ENCODE data around the gene DDX10.

Gene DDX10

DNA sequence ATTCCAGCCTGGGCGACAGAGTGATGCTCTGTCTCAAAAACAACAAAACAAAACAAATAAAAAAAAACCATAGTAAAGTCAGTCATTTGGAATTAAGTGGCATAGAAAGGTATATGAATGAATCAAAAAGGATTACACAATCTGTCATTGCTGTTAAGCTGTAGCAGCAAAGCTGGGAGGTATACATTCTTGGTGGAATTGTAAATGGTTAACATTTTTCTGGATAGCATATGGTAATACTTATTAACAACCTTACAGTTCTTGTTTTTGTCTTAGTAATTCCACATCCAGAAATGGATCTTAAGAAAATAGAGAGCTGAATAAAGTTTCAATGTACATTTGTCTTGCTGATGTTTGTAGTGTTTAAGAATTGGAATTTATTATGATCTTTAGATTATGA is 30.0 kb downstream of the DDX10 start:
- TF ChIP-seq, protein P1, sequence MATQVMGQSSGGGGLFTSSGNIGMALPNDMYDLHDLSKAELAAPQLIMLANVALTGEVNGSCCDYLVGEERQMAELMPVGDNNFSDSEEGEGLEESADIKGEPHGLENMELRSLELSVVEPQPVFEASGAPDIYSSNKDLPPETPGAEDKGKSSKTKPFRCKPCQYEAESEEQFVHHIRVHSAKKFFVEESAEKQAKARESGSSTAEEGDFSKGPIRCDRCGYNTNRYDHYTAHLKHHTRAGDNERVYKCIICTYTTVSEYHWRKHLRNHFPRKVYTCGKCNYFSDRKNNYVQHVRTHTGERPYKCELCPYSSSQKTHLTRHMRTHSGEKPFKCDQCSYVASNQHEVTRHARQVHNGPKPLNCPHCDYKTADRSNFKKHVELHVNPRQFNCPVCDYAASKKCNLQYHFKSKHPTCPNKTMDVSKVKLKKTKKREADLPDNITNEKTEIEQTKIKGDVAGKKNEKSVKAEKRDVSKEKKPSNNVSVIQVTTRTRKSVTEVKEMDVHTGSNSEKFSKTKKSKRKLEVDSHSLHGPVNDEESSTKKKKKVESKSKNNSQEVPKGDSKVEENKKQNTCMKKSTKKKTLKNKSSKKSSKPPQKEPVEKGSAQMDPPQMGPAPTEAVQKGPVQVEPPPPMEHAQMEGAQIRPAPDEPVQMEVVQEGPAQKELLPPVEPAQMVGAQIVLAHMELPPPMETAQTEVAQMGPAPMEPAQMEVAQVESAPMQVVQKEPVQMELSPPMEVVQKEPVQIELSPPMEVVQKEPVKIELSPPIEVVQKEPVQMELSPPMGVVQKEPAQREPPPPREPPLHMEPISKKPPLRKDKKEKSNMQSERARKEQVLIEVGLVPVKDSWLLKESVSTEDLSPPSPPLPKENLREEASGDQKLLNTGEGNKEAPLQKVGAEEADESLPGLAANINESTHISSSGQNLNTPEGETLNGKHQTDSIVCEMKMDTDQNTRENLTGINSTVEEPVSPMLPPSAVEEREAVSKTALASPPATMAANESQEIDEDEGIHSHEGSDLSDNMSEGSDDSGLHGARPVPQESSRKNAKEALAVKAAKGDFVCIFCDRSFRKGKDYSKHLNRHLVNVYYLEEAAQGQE (IDR thresholded peaks at IDR 0.05; ENCODE audit: low read depth), result no peak
- TF ChIP-seq EGR1 (IDR thresholded peaks at IDR 0.05) (no peak), TAF1 (IDR thresholded peaks at IDR 0.05; ENCODE audit: low read depth) (no peak), ZBTB7A (IDR thresholded peaks at IDR 0.05; ENCODE audit: low read depth) (no peak), TCF12 (IDR thresholded peaks at IDR 0.05; ENCODE audit: low read depth) (no peak), NFIC (IDR thresholded peaks at IDR 0.05) (no peak), CEBPB (IDR thresholded peaks at IDR 0.05) (no peak), RAD21 (IDR thresholded peaks at IDR 0.05; ENCODE audit: low read depth) (no peak), TEAD4 (IDR thresholded peaks at IDR 0.05) (no peak), YY1 (IDR thresholded peaks at IDR 0.05; ENCODE audit: low read depth) (no peak), CREB1 (IDR thresholded peaks at IDR 0.05; ENCODE audit: low read depth) (no peak), FOXM1 (IDR thresholded peaks at IDR 0.05; ENCODE audit: borderline replicate concordance, low read depth) (no peak), EP300 (IDR thresholded peaks at IDR 0.05; ENCODE audit: borderline replicate concordance) (no peak)
- TF ChIP-seq, protein P2, sequence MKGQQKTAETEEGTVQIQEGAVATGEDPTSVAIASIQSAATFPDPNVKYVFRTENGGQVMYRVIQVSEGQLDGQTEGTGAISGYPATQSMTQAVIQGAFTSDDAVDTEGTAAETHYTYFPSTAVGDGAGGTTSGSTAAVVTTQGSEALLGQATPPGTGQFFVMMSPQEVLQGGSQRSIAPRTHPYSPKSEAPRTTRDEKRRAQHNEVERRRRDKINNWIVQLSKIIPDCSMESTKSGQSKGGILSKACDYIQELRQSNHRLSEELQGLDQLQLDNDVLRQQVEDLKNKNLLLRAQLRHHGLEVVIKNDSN (IDR thresholded peaks at IDR 0.05), result no peak
- TF ChIP-seq, protein P3, sequence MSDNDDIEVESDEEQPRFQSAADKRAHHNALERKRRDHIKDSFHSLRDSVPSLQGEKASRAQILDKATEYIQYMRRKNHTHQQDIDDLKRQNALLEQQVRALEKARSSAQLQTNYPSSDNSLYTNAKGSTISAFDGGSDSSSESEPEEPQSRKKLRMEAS (IDR thresholded peaks at IDR 0.05), result no peak

DNA sequence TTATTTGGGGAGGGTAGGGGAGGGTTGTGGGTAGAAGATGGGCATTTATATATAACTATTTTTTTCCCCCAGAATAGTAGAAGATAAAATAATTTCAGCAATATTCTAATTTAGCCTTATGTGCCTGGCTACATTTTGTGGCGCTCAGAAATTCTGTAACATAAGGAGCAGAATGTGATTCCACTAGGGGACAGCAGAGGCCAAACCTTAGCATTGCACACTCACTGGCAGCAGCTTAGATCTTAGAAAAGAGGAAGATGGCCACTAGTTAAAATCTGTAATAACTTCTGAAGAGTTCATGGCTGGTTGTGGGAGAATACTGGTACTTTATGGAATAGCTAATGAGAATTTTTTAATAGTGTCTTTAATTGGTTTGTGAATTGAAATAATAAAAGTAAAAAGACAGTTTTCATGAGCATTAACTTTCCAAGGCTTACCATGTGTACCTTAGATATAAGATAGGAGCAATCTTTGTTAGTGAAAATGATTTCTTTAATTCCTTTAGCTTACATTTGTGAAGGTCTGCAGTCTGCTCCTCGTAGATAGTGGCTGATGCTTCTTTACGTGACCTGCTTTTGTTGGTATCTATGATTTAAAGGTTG is 33.1 kb downstream of the DDX10 start:
- peak; percentile 93 for TF ChIP-seq RAD21 (IDR thresholded peaks at IDR 0.05; ENCODE audit: low read depth)
- no peak for TF ChIP-seq ZBTB7A (IDR thresholded peaks at IDR 0.05; ENCODE audit: low read depth)

DNA sequence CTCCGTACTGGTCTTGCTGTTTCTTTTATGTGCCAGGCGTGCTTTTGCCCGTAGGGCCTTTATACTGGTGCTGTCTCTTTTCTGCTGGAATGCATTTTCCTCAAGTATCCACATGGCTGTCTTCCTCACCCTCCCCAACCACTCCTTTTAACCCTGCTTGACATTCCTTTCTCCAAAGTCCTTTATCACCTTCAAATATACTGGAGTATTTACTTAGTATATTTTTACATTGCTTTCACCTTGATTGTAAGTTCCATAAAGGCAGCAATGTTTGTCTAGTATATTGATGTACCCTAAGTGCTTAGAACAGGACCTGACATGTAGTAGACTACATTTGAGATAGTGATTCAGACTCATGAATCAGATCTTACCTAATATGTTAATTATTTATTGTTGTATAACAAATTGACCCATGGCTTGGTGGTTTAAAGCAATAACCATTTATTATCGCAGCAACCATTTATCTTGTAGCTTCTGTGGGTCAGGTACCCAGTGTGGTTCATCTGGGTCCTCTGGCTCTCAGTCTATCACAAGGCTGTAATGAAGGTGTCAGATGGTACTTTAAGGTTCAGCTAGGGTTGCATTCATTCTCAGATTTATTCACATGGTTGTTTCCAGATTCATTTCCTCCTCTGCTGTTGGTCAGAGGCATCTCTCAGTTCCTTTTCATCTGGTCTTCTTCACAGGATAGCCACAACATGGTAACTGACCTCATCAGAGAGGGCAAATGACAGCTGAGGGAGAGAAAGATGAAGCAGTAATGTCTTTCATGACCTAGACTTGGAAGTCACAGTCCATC is 34.2 kb downstream of the DDX10 start:
- TF ChIP-seq TEAD4 (IDR thresholded peaks at IDR 0.05) (no peak), CREB1 (IDR thresholded peaks at IDR 0.05; ENCODE audit: low read depth) (no peak), RAD21 (IDR thresholded peaks at IDR 0.05; ENCODE audit: low read depth) (no peak)

DNA sequence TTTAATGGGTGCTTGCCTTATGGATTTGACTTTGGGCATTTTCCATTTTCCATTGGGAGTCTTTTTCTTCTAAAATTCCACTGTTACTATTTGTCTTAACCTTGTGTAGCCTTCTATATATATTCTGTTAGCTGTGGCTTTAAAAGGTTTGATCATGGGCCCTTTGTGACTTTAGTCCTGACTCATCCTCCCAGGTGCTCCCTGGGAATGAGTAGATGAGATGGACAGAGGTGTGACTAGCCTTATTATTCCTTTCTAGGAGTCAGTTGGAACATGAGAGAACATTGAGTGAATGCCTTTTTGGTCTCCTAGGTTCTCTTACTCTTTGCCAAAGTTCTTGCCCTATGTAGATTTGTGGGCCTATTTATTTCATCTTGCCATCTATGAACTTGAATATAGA is 39.0 kb downstream of the DDX10 start:
- TF ChIP-seq, protein P1 (IDR thresholded peaks at IDR 0.05; ENCODE audit: low read depth), result no peak
- TF ChIP-seq NFIC (IDR thresholded peaks at IDR 0.05) (no peak), YY1 (IDR thresholded peaks at IDR 0.05; ENCODE audit: low read depth) (no peak), TEAD4 (IDR thresholded peaks at IDR 0.05) (no peak), ZBTB7A (IDR thresholded peaks at IDR 0.05; ENCODE audit: low read depth) (no peak), TCF12 (IDR thresholded peaks at IDR 0.05; ENCODE audit: low read depth) (no peak), TAF1 (IDR thresholded peaks at IDR 0.05; ENCODE audit: low read depth) (no peak), EP300 (IDR thresholded peaks at IDR 0.05; ENCODE audit: borderline replicate concordance) (no peak), CEBPB (IDR thresholded peaks at IDR 0.05) (no peak), RAD21 (IDR thresholded peaks at IDR 0.05; ENCODE audit: low read depth) (no peak), FOXM1 (IDR thresholded peaks at IDR 0.05; ENCODE audit: borderline replicate concordance, low read depth) (no peak), CREB1 (IDR thresholded peaks at IDR 0.05; ENCODE audit: low read depth) (no peak), EGR1 (IDR thresholded peaks at IDR 0.05) (no peak)
- TF ChIP-seq, protein P3 (IDR thresholded peaks at IDR 0.05), result no peak
- TF ChIP-seq, protein P2 (IDR thresholded peaks at IDR 0.05), result no peak

DNA sequence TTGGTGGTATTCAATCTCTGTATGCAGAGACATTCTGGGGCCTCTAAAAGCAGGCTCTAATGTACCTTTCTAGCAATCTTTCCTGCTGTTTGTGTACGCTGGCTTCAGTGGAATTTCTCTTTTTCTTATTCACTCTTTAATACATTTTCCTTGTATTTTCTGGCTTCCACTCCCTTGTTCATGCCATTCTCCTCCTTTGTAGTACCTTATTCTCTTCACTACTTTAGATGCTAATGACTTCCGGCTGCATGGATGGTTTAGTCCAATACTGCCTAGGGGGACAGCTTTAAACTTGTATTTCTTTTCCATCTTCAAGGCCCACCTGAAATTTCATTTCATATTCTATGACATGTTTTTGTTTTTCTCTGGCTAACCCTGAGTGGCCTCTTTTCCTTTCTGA is 40.2 kb downstream of the DDX10 start:
- TF ChIP-seq, protein P3 (IDR thresholded peaks at IDR 0.05), result no peak
- TF ChIP-seq ZBTB7A (IDR thresholded peaks at IDR 0.05; ENCODE audit: low read depth) (no peak), TAF1 (IDR thresholded peaks at IDR 0.05; ENCODE audit: low read depth) (no peak), YY1 (IDR thresholded peaks at IDR 0.05; ENCODE audit: low read depth) (no peak), RAD21 (IDR thresholded peaks at IDR 0.05; ENCODE audit: low read depth) (no peak), TCF12 (IDR thresholded peaks at IDR 0.05; ENCODE audit: low read depth) (no peak), CEBPB (IDR thresholded peaks at IDR 0.05) (no peak), TEAD4 (IDR thresholded peaks at IDR 0.05) (no peak)
- TF ChIP-seq, protein P2 (IDR thresholded peaks at IDR 0.05), result no peak
- TF ChIP-seq, protein P1 (IDR thresholded peaks at IDR 0.05; ENCODE audit: low read depth), result no peak
